Ascending aorta (tissue), 2 donors: ENCODE measurements around the gene CDC73. TPM values are rescaled to one million over a fixed set of nuclear protein-coding genes. Genes with fewer than 3 reads are reported as not detected.
A peak's percentile ranks its signal among the peaks of the same experiment; 100 is the strongest.

Experiments
- DNase-seq, 2 donors: peaks; one replicate each; pipeline ENCODE4 v3.0.0-alpha.2; 2019; ENCODE audit warnings: low spot score in 2 of 2
- H3K27ac ChIP-seq, 2 donors: fragments of 200-600 bp; sonication (generic); one replicate each; pipeline ENCODE4 v1.5.1; 2016 to 2017; ENCODE audit warnings: mild to moderate bottlenecking in 1 of 2
- H3K27me3 ChIP-seq: fragments of 200-600 bp; sonication (generic); one replicate; pipeline ENCODE4 v1.5.1; 2017
- H3K36me3 ChIP-seq, 2 donors: fragments of 200-600 bp; sonication (generic); one replicate each; pipeline ENCODE4 v1.5.1; 2016
- H3K4me1 ChIP-seq, 2 donors: fragments of 200-600 bp; sonication (generic); one replicate each; pipeline ENCODE4 v1.5.1; 2016 to 2017; ENCODE audit warnings: mild to moderate bottlenecking in 1 of 2
- H3K4me3 ChIP-seq, 2 donors: fragments of 200-600 bp; sonication (generic); one replicate each; pipeline ENCODE4 v1.5.1; 2016 to 2017; ENCODE audit warnings: mild to moderate bottlenecking in 1 of 2
- H3K9me3 ChIP-seq, 2 donors: fragments of 200-600 bp; sonication (generic); one replicate each; pipeline ENCODE4 v1.5.1; 2016
- intact Hi-C: fragments of 100-400 bp; cut with DNase I; formaldehyde crosslinking; loops from one replicate; pipeline ENCODE4 v1.15.1; 2023
- total RNA-seq: library from RNA; depleted of rRNA; stranded (reverse); fragments of >200 nt; gene quantifications from one replicate; pipeline ENCODE4 v1.1.0, GENCODE V29; 2016
- TF ChIP-seq, protein P1 (sequence below), 3 experiments: fragments of 200-600 bp in 2 of 3; fragments of 450-650 bp in 1 of 3; sonication (generic) in 2 of 3; IDR thresholded peaks; one replicate each; pipeline ENCODE4 v1.5.1; 2016 to 2019; ENCODE audit warnings: antibody characterized with exemption in 3 of 3, mild to moderate bottlenecking in 1 of 3, moderate library complexity in 1 of 3

Gene CDC73
- total RNA-seq, 1 donor from 2014 or later: 26.5 TPM

DNA sequence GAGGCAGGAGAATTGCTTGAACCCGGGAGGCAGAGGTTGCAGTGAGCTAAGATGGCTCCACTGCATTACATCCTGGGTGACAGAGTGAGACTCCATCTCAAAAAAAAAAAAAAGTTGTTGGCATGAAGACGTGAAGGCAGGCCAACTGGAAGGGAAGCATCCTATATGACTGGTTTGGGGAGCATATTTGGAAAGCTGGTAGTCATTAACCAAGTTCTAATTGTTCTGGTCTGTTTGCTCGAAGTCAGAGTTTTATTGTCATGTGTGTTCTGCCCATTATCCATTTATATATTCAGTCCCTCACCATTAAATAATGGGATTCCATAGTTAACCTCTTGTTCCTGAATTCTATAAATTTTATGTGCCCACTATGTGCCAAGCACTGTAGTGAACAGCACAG lies 13.4 kb upstream of the CDC73 start:
- TF ChIP-seq, protein P1, sequence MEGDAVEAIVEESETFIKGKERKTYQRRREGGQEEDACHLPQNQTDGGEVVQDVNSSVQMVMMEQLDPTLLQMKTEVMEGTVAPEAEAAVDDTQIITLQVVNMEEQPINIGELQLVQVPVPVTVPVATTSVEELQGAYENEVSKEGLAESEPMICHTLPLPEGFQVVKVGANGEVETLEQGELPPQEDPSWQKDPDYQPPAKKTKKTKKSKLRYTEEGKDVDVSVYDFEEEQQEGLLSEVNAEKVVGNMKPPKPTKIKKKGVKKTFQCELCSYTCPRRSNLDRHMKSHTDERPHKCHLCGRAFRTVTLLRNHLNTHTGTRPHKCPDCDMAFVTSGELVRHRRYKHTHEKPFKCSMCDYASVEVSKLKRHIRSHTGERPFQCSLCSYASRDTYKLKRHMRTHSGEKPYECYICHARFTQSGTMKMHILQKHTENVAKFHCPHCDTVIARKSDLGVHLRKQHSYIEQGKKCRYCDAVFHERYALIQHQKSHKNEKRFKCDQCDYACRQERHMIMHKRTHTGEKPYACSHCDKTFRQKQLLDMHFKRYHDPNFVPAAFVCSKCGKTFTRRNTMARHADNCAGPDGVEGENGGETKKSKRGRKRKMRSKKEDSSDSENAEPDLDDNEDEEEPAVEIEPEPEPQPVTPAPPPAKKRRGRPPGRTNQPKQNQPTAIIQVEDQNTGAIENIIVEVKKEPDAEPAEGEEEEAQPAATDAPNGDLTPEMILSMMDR (IDR thresholded peaks at IDR 0.05): no peak
- H3K27me3 ChIP-seq: no peaks in the 10 kb centered on the region
- H3K4me1 ChIP-seq: peaks cover 2 to 15% of the 10 kb centered on the region in 2 donors
- no peak for DNase-seq
- no peaks in the 10 kb centered on the region for H3K36me3 ChIP-seq
- no peaks in the 10 kb centered on the region for H3K9me3 ChIP-seq
- H3K27ac ChIP-seq: no peak overlapping the region
- intact Hi-C loops: no loop called here
- H3K4me3 ChIP-seq: no peak overlapping the region

DNA sequence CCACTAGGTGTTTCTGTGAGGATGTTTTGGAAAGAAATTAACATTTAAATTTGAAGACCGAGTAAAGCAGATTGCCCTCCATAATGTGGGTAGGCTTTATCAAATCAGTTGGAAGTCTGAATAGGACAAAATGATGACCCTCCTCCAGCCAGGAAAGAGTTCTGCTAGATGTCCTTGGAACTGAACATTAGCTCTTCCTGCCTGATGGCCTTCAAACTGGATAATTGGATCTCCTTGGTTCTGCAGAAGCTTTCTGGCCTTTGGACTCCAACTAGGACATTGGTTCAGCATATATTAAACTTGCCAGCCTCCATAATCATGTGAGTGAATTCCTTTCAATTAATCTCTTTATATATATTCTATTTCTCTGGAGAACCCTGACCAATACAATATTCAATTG lies 12.2 kb upstream of the CDC73 start:
- no peak overlapping the region for H3K27ac ChIP-seq
- no peaks in the 10 kb centered on the region for H3K36me3 ChIP-seq
- intact Hi-C loops: no loop called here
- H3K9me3 ChIP-seq: no peaks in the 10 kb centered on the region
- TF ChIP-seq, protein P1 (IDR thresholded peaks at IDR 0.05): no peak
- H3K4me3 ChIP-seq: no peak overlapping the region
- no peaks in the 10 kb centered on the region for H3K27me3 ChIP-seq
- no peak for DNase-seq
- peaks cover 0 to 9% of the 10 kb centered on the region in 2 donors for H3K4me1 ChIP-seq

DNA sequence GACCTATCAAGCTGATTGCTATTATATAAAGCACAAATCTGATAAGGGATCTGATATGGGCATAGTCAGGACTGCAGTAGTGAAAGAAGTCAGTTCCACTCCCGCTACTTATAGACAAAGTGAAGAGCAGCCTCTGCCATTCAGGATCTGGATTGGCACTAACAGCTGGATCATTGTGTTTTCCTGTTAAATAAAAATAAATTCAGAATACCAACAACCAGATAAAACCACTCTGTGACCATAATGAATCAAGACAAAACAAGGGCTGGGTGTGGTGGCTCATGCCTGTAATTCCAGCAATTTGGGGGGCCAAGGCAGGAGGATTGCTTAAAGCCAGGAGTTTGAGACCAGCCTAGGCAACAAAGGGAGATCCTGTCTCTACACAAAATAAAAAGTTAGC lies 11.6 kb upstream of the CDC73 start:
- no peak for DNase-seq
- H3K27ac ChIP-seq: no peak overlapping the region
- peaks cover 0 to 9% of the 10 kb centered on the region in 2 donors for H3K4me1 ChIP-seq
- intact Hi-C loops: no loop called here
- no peaks in the 10 kb centered on the region for H3K36me3 ChIP-seq
- H3K9me3 ChIP-seq: no peaks in the 10 kb centered on the region
- no peak overlapping the region for H3K4me3 ChIP-seq
- no peaks in the 10 kb centered on the region for H3K27me3 ChIP-seq
- TF ChIP-seq, protein P1 (IDR thresholded peaks at IDR 0.05): no peak

DNA sequence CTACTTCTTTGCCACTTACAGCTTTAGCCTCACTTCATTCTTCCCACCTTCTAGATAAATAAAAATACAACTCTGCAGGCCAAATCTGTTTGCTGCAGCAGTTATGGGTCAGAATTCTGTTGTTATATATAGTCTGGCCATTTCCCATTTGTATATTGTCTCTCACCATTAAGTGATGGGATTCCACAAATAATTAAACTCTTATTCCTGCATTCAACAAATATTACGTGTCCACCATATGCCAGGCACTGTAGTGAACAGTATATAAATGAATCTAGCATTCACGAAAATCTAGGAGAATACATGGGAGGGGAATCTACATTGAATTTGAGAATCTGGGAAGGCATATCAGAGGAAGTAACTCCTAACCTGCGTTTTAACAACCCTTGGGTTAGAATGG lies 11.0 kb upstream of the CDC73 start:
- Histone ChIP-seq H3K4me3 (no peak overlapping the region), H3K4me1 (peaks cover 0 to 9% of the 10 kb centered on the region in 2 donors), H3K9me3 (no peaks in the 10 kb centered on the region), H3K27me3 (no peaks in the 10 kb centered on the region), H3K36me3 (no peaks in the 10 kb centered on the region), H3K27ac (peak overlapping the region in 1 of 2 donors; percentile 65)
- intact Hi-C loops: no loop called here
- TF ChIP-seq, protein P1 (IDR thresholded peaks at IDR 0.05): no peak
- DNase-seq: no peak

DNA sequence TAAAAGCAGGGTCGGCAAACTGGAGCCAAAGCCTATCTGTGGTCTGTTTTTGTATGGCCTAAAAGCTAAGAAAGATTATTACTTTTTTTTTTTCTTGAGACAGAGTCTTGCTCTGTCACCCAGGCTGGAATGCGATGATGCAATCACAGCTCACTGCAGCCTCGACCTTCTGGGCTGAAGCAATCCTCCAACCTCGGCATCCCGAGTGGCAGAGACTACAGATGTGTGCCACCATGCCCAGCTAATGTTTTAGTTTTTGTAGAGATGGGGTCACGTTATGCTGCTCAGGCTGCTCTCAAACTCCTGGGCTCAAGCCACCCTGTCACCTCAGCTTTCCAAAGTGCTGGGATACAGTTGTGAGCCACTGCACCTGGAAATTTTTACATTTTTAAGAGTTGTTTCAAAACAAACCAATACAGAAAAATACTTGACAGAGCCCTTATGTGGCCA lies 10.2 kb upstream of the CDC73 start:
- Histone ChIP-seq H3K4me3 (no peak overlapping the region), H3K27ac (peak overlapping the region; percentile 63 to 65), H3K36me3 (no peaks in the 10 kb centered on the region), H3K27me3 (no peaks in the 10 kb centered on the region), H3K4me1 (peaks cover 0 to 9% of the 10 kb centered on the region in 2 donors), H3K9me3 (no peaks in the 10 kb centered on the region)
- intact Hi-C loops: no loop called here
- peak in 1 of 2 donors; percentile 84 for DNase-seq
- TF ChIP-seq, protein P1 (IDR thresholded peaks at IDR 0.05): no peak
